ENCODE data around the gene RNASE12.
"Not testable (repeated sequence)": the region's sequence is repeated elsewhere in the genome, so short reads cannot be mapped to it uniquely, and the experiment has no call there.

The RNASE12 gene

GRCh38 chr14:20613094-20614037 is 22.2 kb upstream of the RNASE12 start:
- peak; percentile 77 for DNase-seq

- DNase-seq, result no peak
These were observed 21.2 kb upstream of the RNASE12 start for GRCh38 chr14:20612403-20612802.

GRCh38 chr14:20611277-20611676 is 20.1 kb upstream of the RNASE12 start:
- DNase-seq, result no peak

- peak; percentile 31 for DNase-seq
These were observed 19.0 kb upstream of the RNASE12 start for GRCh38 chr14:20610002-20610765.

- peak; percentile 81 for DNase-seq
These were observed 18.2 kb upstream of the RNASE12 start for GRCh38 chr14:20609215-20610001.

- DNase-seq, result no peak
These were observed 17.4 kb upstream of the RNASE12 start for GRCh38 chr14:20608383-20609110.

- no peak for DNase-seq
These were observed 16.4 kb upstream of the RNASE12 start for GRCh38 chr14:20607617-20608016.

- no peak for DNase-seq
These were observed 15.7 kb upstream of the RNASE12 start for GRCh38 chr14:20606902-20607242.

GRCh38 chr14:20606190-20606901 is 15.2 kb upstream of the RNASE12 start:
- no peak for DNase-seq

GRCh38 chr14:20603813-20604690 is 12.9 kb upstream of the RNASE12 start:
- DNase-seq, result no peak

GRCh38 chr14:20602583-20602982 is 11.4 kb upstream of the RNASE12 start:
- no peak for DNase-seq

- DNase-seq, result no peak
These were observed 10.3 kb upstream of the RNASE12 start for GRCh38 chr14:20601522-20601921.

GRCh38 chr14:20597108-20597507 is 5.9 kb upstream of the RNASE12 start:
- DNase-seq, result no peak

GRCh38 chr14:20595726-20596125 is 4.5 kb upstream of the RNASE12 start:
- not testable (repeated sequence) for DNase-seq

GRCh38 chr14:20592574-20592973 is 1.4 kb upstream of the RNASE12 start:
- DNase-seq, result no peak

- DNase-seq, result no peak
These were observed 3.6 kb downstream of the RNASE12 start, which contains the start of gene RNASE11 for GRCh38 chr14:20587489-20588154. RNASE11 (minus strand) TSS chr14:20588001.

- DNase-seq, result no peak
These were observed 7.3 kb downstream of the RNASE12 start for GRCh38 chr14:20583908-20584307.

GRCh38 chr14:20583142-20583541 is 8.0 kb downstream of the RNASE12 start:
- no peak for DNase-seq

- DNase-seq, result no peak
These were observed 10.9 kb downstream of the RNASE12 start for GRCh38 chr14:20580242-20580641.

Measured in NCI-H2029 treated with DMSO at 0.1 percent for 48 hours (cell line).